ENCODE results near the gene TLE6.
A peak's percentile ranks its signal among the peaks of the same experiment; 100 is the strongest.

The TLE6 gene

GRCh38 chr19:2982561-2982960, 5.2 kb downstream of the TLE6 start:
- TF ChIP-seq GABPA (IDR thresholded peaks at IDR 0.05; ENCODE audit: low read depth) (no peak), POLR2AphosphoS5 (IDR thresholded peaks at IDR 0.05; ENCODE audit: low read depth) (no peak), SPI1 (IDR thresholded peaks at IDR 0.05; ENCODE audit: borderline replicate concordance, low read depth) (no peak)
- TF ChIP-seq, protein P1, sequence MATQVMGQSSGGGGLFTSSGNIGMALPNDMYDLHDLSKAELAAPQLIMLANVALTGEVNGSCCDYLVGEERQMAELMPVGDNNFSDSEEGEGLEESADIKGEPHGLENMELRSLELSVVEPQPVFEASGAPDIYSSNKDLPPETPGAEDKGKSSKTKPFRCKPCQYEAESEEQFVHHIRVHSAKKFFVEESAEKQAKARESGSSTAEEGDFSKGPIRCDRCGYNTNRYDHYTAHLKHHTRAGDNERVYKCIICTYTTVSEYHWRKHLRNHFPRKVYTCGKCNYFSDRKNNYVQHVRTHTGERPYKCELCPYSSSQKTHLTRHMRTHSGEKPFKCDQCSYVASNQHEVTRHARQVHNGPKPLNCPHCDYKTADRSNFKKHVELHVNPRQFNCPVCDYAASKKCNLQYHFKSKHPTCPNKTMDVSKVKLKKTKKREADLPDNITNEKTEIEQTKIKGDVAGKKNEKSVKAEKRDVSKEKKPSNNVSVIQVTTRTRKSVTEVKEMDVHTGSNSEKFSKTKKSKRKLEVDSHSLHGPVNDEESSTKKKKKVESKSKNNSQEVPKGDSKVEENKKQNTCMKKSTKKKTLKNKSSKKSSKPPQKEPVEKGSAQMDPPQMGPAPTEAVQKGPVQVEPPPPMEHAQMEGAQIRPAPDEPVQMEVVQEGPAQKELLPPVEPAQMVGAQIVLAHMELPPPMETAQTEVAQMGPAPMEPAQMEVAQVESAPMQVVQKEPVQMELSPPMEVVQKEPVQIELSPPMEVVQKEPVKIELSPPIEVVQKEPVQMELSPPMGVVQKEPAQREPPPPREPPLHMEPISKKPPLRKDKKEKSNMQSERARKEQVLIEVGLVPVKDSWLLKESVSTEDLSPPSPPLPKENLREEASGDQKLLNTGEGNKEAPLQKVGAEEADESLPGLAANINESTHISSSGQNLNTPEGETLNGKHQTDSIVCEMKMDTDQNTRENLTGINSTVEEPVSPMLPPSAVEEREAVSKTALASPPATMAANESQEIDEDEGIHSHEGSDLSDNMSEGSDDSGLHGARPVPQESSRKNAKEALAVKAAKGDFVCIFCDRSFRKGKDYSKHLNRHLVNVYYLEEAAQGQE (IDR thresholded peaks at IDR 0.05; ENCODE audit: insufficient replicate concordance, low read depth), result no peak
- TF ChIP-seq, protein P2, sequence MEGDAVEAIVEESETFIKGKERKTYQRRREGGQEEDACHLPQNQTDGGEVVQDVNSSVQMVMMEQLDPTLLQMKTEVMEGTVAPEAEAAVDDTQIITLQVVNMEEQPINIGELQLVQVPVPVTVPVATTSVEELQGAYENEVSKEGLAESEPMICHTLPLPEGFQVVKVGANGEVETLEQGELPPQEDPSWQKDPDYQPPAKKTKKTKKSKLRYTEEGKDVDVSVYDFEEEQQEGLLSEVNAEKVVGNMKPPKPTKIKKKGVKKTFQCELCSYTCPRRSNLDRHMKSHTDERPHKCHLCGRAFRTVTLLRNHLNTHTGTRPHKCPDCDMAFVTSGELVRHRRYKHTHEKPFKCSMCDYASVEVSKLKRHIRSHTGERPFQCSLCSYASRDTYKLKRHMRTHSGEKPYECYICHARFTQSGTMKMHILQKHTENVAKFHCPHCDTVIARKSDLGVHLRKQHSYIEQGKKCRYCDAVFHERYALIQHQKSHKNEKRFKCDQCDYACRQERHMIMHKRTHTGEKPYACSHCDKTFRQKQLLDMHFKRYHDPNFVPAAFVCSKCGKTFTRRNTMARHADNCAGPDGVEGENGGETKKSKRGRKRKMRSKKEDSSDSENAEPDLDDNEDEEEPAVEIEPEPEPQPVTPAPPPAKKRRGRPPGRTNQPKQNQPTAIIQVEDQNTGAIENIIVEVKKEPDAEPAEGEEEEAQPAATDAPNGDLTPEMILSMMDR (IDR thresholded peaks at IDR 0.05; ENCODE audit: insufficient read depth, low read length), result no peak
- no peak for DNase-seq (ENCODE audit: low read depth in 1 of 2, low spot score in 1 of 2)
- Histone ChIP-seq H3K27ac (replicated peaks) (no peak overlapping the region), H3K27me3 (ENCODE audit: insufficient read depth, poor library complexity, severe bottlenecking) (peaks cover 24% of the 10 kb centered on the region), H3K4me3 (replicated peaks; ENCODE audit: insufficient read depth, low read length) (no peak overlapping the region)

GRCh38 chr19:2982983-2983350, 5.6 kb downstream of the TLE6 start:
- H3K4me3 ChIP-seq (replicated peaks; ENCODE audit: insufficient read depth, low read length), result no peak overlapping the region
- no peak for DNase-seq (ENCODE audit: low read depth in 1 of 2, low spot score in 1 of 2)

DNA sequence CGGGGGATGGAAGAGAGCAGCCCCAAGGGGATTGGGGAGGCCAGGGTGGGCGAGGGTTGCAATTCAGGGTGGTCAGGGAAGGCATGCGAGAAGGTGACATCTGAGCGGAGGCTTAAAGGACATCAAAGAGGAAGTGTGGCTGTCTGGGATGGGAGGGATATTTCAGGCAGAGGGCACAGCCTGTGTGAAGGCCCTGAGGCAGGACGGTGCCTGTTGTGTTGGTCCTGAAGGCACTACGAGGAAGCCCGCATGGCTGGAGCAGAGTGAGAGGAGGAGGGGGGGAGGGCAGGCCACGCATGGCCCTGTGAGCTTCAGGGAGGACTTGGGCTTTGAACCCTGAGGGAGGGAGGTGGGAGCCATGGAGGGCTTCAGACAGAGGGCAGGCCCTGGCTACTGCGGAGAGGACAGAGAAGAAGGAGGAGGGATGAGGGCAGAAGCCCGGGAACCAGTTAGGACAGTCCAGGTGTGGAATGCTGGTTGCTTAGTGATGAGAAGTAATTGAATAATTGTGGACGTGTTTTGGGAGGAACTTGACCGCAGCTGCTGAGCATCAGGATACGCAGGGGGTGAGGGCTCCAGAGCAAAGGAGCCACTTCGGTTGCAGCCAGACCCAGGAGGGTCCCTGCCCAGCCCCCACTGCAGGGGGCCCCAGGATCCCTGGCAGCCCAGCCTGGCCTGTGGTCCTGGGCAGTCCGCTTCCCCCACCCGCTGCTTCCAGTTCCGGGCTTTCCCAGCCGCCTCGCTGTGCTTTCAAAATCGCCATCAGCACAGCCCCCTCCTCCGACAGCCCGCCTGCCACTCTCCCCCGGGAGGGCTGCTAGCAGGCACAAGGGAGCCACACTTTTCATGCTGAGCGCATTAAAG, 6.2 kb downstream of the TLE6 start:
- peak; percentile 74 for TF ChIP-seq SPI1 (IDR thresholded peaks at IDR 0.05; ENCODE audit: borderline replicate concordance, low read depth)
- TF ChIP-seq, protein P2 (IDR thresholded peaks at IDR 0.05; ENCODE audit: insufficient read depth, low read length), result no peak
- no peak for DNase-seq (ENCODE audit: low read depth in 1 of 2, low spot score in 1 of 2)
- Histone ChIP-seq H3K27ac (replicated peaks) (no peak overlapping the region), H3K27me3 (ENCODE audit: insufficient read depth, poor library complexity, severe bottlenecking) (peaks cover 21% of the 10 kb centered on the region), H3K4me3 (replicated peaks; ENCODE audit: insufficient read depth, low read length) (no peak overlapping the region)

More at GRCh38 chr19:2982983-2983350, 5.6 kb downstream of the TLE6 start:
- TF ChIP-seq POLR2AphosphoS5 (IDR thresholded peaks at IDR 0.05; ENCODE audit: low read depth), result no peak
- TF ChIP-seq, protein P2 (IDR thresholded peaks at IDR 0.05; ENCODE audit: insufficient read depth, low read length), result no peak
- TF ChIP-seq, protein P1 (IDR thresholded peaks at IDR 0.05; ENCODE audit: insufficient replicate concordance, low read depth), result no peak
- no peak for TF ChIP-seq SPI1 (IDR thresholded peaks at IDR 0.05; ENCODE audit: borderline replicate concordance, low read depth)
- TF ChIP-seq GABPA (IDR thresholded peaks at IDR 0.05; ENCODE audit: low read depth), result no peak
- peaks cover 21% of the 10 kb centered on the region for H3K27me3 ChIP-seq (ENCODE audit: insufficient read depth, poor library complexity, severe bottlenecking)
- H3K27ac ChIP-seq (replicated peaks), result no peak overlapping the region

DNA sequence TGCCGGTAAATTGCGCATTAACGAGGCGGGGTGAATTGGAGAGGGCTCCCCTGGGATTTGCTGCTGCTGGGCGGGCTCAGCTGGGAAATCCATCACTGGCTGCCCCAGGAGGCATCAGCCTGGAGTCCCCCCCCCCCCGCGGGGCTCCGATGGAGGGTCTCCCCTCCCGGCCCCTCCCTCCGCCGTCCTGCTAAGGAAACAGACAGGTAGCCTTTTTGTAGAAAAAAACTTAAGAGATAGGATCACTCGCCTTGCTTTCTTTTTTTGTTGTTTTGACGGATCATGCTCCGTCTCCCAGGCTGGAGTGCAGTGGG, 6.8 kb downstream of the TLE6 start:
- H3K4me3 ChIP-seq (replicated peaks; ENCODE audit: insufficient read depth, low read length), result no peak overlapping the region
- no peak overlapping the region for H3K27ac ChIP-seq (replicated peaks)
- TF ChIP-seq SPI1 (IDR thresholded peaks at IDR 0.05; ENCODE audit: borderline replicate concordance, low read depth) (no peak), GABPA (IDR thresholded peaks at IDR 0.05; ENCODE audit: low read depth) (no peak), POLR2AphosphoS5 (IDR thresholded peaks at IDR 0.05; ENCODE audit: low read depth) (no peak)
- TF ChIP-seq, protein P1 (IDR thresholded peaks at IDR 0.05; ENCODE audit: insufficient replicate concordance, low read depth), result no peak
- TF ChIP-seq, protein P2 (IDR thresholded peaks at IDR 0.05; ENCODE audit: insufficient read depth, low read length), result no peak
- H3K27me3 ChIP-seq (ENCODE audit: insufficient read depth, poor library complexity, severe bottlenecking), result peaks cover 21% of the 10 kb centered on the region
- no peak for DNase-seq (ENCODE audit: low read depth in 1 of 2, low spot score in 1 of 2)
